OCI-LY7 (cell line): ENCODE data around the gene SNAP47.

Experiments
- EZH2phosphoT487 ChIP-seq: fragments of 200-600 bp; sonication (generic); IDR thresholded peaks from 2 replicates; pipeline ENCODE4 v1.6.1; 2018; ENCODE audit warnings: low read depth, borderline replicate concordance, mild to moderate bottlenecking, mixed run types, antibody characterized with exemption, low read length, moderate library complexity, mixed read lengths
- TF ChIP-seq, protein P1 (sequence below): fragments of 200-600 bp; sonication (generic); conservative IDR thresholded peaks from 2 replicates; pipeline ENCODE4 v1.5.1; 2014; ENCODE audit warnings: mild to moderate bottlenecking, antibody characterized with exemption, low read length, moderate library complexity, mixed read lengths

DNA sequence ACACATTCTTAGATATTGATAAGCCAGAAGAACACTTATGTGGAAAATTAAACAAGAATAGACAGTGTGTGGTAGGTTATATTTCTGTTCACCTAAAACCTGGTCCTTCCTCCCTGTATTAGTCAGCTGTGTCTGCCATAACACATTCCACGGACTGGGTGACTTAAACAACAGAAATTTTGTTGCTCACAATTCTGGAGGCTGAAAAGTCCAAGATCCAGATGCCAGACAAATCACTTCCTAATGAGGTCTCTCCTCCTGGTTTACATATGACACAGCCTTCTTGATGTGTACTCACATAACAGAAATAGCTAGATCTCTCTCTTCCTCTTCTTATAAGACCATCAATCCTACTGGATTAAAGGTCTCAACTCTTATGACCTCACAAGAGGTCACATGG is 25.8 kb upstream of the SNAP47 start:
- TF ChIP-seq, protein P1, sequence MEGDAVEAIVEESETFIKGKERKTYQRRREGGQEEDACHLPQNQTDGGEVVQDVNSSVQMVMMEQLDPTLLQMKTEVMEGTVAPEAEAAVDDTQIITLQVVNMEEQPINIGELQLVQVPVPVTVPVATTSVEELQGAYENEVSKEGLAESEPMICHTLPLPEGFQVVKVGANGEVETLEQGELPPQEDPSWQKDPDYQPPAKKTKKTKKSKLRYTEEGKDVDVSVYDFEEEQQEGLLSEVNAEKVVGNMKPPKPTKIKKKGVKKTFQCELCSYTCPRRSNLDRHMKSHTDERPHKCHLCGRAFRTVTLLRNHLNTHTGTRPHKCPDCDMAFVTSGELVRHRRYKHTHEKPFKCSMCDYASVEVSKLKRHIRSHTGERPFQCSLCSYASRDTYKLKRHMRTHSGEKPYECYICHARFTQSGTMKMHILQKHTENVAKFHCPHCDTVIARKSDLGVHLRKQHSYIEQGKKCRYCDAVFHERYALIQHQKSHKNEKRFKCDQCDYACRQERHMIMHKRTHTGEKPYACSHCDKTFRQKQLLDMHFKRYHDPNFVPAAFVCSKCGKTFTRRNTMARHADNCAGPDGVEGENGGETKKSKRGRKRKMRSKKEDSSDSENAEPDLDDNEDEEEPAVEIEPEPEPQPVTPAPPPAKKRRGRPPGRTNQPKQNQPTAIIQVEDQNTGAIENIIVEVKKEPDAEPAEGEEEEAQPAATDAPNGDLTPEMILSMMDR = no peak
- TF ChIP-seq EZH2phosphoT487 = no peak
